Measurements from ENCODE around the gene CFAP69.

Gene CFAP69, protein sequence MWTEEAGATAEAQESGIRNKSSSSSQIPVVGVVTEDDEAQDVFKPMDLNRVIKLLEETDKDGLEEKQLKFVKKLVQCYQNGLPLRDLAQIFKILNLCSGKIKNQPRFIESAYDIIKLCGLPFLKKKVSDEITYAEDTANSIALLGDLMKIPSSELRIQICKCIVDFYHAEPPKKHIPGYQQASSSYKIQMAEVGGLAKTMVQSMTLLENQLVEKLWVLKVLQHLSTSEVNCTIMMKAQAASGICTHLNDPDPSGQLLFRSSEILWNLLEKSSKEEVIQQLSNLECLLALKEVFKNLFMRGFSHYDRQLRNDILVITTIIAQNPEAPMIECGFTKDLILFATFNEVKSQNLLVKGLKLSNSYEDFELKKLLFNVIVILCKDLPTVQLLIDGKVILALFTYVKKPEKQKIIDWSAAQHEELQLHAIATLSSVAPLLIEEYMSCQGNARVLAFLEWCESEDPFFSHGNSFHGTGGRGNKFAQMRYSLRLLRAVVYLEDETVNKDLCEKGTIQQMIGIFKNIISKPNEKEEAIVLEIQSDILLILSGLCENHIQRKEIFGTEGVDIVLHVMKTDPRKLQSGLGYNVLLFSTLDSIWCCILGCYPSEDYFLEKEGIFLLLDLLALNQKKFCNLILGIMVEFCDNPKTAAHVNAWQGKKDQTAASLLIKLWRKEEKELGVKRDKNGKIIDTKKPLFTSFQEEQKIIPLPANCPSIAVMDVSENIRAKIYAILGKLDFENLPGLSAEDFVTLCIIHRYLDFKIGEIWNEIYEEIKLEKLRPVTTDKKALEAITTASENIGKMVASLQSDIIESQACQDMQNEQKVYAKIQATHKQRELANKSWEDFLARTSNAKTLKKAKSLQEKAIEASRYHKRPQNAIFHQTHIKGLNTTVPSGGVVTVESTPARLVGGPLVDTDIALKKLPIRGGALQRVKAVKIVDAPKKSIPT

DNA sequence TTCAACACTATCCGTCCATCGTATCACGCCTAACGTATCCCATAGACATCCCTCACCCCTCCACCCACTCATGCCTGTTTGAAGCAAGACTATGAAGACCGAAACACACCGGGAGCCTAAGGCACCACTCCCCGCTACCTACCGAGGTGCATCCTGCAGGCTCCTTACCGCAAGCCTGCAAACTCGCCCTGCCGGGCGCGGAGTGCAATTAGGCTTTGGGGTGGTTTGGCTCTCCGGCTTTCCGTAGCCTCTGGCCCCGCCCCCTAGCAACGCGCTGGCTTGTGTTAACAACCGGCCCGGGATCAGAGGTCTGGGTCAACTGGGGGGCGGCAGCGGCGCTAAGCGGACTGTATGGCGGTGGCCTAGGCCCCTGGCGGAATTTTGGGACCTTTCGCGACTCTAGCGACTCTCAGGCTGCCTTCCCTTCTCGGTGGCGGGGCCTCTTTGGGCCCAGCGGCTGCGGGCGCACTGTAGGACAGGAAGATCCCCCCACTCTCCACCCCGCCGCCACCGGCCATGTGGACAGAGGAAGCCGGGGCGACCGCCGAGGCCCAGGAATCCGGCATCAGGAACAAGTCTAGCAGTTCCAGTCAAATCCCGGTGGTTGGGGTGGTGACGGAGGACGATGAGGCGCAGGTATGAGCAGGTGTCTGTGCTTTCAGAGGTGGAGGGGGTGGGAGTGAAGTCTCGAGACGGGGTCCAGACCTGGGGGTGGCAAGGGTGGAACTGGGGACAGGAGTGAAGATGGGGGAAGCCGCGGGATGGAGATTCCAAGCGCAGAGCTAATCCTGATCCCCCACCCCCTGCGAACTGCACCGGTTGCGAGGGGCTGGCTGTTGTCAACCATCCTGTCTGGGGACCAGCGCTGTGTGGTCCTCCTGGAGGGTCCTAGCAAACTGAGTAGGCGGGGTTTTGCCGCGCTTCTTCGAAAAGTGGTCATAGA, at the start of gene CFAP69:
Gene CFAP69, plus strand, starts transcription at position 266 of the 943 bp plus-strand sequence. Its CDS starts 251 bp downstream, at position 517.
- no peak for FAIRE-seq

DNA sequence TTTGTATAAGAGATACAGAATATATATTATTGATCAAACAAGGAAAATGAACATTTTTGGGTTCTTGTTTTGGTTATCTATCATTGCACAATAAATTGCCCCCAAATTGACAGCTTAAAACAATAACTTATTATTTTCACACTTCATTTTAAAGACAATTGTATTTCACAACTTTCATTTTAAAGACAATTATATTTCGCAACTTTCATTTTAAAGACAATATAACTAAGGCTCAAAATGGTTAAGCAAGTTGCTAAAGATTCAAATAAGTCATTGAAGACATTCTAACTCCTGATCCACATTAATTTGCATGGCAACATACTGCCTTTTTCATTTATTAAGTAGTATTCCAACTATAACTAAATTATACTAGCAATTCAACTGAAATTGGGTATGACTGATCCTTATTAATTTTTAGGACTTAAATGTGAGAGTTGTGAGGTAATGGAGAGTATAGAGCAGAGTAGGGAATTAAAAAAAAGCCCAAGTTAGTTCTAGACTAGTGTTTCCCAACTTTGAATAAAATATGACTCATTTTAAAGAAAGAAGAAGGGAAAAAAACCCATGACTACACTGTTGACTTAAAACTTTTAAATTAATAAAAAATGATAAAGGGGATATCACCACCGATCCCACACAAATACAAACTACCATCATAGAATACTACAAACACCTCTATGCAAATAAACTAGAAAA, 43.3 kb upstream of the CFAP69 start:
- FAIRE-seq: no peak

DNA sequence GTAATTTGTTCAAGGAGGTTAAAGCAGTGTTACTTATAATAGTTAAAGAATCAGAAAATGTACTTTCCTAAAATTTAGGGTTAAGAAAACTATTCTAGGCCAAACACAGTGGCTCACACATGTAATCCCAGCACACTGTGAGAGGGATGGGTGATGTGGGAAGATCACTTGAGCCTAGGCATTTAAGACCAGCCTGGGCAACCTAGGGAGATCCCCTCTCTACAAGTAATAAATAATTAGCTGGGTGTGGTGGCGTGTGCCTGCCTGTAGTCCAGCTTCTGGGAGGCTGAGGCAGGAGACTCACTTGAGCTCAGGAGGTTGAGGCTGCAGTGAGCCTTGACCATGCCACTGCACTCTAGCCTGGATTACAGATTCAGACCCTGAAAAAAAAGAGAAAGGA, 37.0 kb upstream of the CFAP69 start:
- FAIRE-seq: no peak

DNA sequence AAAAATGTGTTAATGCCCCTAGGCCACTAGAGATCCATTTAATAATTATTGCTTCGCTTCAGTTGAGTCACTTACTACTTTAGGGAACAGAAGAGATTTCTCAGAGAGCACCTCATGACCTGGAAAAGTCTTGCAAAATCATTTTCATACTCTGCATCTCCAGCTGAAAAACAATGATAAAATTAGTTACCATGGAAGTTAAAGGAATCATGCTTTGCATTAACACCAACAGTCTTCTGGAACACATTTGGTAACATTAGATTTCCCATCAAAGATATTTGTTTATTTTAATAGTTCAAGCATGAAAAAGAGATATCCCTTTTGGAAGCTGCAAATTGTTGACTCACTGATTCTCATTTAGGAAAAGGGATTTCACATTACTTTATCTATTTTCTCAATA, 35.2 kb upstream of the CFAP69 start:
- no peak for FAIRE-seq

DNA sequence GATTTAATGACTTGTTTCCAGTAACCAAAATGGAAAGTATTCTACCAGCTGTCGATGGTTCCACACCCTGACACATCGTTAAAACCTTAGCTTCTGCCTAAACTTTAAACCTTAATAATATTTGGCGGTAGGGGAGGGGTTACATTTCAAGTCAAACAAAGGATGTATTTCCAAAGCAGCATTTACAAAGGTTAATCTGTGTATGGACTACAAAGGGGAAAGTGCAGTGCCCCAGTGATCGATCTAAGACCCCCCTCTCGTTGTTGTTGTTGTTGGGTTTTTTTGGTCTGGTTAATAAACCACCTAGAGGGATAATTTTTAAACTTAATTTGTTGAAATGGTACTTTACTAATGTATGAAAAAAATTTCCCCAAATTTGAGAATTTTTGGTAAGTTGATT, 34.5 kb upstream of the CFAP69 start:
- FAIRE-seq: no peak

DNA sequence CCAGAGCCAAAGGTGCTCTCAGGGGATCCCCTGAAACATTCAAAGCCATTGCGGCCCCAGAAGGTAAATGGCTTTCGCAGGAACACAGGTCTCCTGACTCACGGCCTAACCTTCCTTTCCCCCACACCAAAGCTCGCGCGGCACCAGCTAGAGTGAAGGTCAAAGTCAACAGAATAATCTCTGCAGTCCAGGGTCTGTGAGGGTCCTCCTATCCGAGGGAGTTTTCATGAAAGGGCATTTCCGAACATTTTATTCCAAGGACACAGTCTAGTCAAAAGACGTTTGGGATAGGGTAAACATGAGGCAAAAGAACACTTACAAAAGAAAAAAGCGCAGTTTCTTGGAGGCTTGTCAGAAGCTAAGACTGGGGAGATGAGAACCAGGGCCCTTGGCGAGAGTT, 34.0 kb upstream of the CFAP69 start:
- no peak for FAIRE-seq

DNA sequence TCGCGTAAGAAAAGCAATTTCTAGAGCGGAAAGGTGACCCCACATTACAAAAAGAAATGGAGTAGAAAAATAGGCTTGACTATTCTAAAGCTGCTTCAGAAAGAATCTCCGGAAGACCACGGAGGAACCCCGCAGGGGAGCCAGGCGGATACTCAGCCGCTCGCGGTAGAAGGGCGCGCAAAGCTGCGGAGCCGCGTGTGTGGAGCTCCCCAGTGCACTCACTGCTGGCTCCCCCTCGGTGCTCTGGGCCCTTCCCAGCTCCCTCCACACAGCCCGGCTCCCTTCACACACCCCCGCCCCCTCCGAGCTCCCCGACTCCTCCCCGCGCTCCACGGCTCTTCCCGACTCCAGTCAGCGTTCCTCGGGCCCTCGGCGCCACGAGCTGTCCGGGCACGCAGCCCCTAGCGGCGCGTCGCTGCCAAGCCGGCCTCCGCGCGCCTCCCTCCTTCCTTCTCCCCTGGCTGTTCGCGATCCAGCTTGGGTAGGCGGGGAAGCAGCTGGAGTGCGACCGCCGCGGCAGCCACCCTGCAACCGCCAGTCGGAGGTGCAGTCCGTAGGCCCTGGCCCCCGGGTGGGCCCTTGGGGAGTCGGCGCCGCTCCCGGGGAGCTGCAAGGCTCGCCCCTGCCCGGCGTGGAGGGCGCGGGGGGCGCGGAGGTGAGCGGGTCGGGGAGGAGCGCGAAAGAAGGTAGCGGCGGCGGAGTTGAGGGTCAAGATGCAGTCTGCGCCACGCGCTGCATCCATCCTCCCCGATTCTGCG, 33.4 kb upstream of the CFAP69 start, which contains the start of gene STEAP2:
Gene STEAP2, plus strand, starts transcription at position 350 of the 758 bp plus-strand sequence. CDS start 13,343 bp downstream, outside the sequence.
- no peak for FAIRE-seq

DNA sequence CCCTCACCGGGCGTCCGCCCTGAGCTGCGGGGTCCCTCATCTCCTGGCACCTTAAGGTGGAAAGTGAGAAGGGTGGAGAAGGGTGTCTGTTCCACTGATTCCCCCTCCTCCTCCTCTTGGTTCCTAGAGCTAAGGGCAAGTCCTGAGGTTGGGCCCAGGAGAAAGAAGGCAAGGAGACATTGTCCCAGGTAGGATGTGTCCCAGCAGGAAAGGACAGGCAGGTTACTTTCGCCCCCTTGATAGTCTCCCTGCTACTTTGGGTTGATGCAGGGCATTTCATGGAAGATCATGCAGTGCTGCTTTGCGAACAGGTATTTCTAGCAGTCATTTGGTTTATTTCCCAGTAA, 32.9 kb upstream of the CFAP69 start:
- no peak for FAIRE-seq

DNA sequence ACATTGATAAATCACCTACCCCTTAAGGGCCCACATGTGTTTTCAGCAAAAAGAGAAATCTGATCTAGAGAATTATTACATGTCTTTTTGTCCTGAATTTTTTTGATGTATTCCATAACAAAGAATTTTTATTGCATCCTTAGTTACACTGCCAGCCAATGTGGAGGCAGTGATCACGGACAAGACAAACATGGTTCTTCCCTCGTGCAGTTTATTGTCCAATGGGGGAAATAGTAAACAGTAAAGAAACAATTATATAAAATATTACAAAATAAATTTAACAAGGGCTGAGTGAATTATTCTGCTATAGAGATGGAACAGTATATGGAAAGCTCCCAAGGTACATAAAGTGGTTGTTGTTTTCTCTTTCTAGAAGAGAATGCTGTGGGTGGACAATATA, 31.5 kb upstream of the CFAP69 start:
- no peak for FAIRE-seq

DNA sequence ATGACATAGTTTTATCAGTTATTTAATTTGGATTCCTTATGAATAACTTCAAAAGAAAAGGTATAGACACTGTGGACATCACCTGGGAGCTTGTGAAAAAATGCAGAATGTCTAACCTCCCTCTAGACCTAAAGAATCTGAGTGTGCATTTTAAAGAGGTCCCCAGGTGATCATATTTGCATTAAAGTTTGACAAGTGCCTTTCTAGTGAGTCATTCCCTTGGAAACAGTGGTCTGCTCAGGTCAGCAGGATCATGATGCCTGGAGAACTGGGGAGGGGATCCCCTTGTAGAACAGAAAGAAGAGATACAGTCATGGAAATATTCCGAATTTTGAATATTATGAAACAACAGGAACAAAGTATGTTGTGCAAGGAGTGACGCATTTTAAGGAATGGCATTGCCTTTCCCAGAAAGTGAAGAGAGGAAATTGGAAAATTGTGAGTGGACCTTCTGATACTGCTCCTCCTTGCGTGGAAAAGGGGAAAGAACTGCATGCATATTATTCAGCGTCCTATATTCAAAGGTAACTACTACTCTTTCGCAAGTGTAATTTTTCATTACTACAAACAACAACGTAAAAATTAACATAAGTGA, 28.8 kb upstream of the CFAP69 start:
- no peak for FAIRE-seq

DNA sequence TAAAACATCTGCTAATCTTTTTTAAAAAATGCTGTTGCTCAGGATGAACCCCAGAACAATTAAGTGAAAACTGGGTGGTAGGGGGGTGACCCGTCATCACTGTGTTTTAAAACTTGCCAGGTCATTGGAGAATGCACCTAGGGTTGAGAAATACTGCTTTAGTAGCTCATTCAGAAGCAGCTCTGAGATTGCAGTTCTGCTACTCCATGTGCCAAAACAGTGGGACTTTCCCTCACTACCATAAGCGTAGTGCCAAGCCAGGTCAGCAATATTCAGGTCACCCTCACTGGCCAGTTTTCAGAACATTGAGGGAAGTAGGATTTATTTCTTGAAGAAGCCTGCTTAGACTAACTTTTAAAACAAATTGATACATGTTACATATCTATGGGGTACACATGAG, 28.2 kb upstream of the CFAP69 start:
- FAIRE-seq: no peak

DNA sequence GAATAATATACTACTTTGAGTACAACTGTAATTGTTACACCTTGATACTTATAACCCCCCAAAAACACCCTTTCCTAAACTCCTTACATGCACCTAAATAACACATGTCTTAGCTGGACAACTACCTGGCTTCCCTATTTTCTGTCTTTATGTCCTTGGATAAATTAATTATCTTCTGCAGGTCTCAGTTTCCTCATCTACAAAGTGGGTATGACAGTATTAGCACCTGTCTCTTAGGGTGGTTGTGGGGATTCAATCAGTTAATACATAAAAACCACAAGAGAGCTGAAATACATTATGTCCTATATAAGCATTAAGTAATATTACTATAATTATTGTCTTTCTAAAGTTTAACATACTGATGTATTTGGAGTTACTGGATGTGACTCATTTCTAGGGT, 22.6 kb upstream of the CFAP69 start:
- no peak for FAIRE-seq

DNA sequence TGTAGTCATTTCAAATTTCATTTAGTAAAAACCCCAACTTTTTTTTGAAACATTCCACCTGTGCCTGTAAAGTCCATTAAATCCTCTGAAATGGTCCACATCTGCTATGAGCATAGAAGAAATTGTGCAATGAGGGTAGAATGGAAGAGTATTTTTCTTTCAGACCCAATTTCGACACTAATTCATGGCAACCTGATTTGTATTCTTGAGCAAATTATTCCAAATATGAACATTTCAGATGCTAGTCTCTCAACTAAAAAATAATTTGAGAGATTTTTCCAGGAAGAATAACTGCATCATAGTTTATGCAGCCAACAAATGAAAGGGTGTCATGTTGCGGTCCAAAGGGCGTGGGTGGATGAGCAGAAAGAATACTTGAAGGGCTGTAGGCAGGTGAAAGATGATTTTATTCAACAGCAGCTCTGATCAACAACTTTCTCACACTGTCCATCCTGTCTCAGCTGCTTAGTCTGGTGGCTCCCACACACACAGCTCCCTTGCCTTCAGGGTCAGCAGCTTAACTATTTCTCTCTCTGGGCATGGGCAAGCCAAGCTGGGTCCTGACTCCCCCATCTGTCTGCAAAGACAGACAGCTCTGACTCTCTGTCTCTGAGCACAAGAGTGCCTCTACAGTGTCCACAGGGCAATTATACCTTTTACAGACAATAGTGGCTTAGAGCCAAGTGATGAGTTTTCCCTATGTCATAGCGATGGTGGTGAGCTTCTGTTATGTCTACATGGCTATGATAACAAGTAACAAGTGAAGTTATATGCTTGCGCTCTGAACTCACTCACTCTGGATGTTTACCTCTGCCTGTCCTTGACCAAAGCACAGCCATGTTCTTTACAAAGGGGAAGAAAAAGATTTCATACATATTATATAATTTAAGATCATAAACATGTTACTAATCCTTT, 21.9 kb upstream of the CFAP69 start:
- FAIRE-seq: no peak

DNA sequence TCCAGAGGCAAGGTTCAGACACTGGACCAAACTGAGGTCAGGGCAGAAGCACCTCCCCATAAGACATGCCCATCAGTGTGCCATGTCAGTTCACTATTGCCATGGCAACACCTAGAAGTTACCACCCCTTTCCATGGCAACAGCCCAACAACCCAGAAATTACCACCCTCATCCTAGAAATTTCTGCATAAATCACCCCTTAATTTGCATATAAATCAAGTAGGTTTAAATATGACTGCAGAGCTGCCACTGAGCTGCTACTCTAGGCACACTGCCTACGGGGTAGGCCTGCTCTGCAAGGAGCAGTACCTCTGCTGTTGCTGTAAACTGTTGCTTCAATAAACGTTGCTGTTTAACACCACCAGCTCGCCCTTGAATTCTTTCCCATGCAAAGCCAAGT, 20.8 kb upstream of the CFAP69 start:
- FAIRE-seq: no peak

DNA sequence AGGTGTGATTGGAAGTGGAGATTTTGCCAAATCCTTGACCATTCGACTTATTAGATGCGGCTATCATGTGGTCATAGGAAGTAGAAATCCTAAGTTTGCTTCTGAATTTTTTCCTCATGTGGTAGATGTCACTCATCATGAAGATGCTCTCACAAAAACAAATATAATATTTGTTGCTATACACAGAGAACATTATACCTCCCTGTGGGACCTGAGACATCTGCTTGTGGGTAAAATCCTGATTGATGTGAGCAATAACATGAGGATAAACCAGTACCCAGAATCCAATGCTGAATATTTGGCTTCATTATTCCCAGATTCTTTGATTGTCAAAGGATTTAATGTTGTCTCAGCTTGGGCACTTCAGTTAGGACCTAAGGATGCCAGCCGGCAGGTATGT, 19.8 kb upstream of the CFAP69 start:
- FAIRE-seq: no peak

DNA sequence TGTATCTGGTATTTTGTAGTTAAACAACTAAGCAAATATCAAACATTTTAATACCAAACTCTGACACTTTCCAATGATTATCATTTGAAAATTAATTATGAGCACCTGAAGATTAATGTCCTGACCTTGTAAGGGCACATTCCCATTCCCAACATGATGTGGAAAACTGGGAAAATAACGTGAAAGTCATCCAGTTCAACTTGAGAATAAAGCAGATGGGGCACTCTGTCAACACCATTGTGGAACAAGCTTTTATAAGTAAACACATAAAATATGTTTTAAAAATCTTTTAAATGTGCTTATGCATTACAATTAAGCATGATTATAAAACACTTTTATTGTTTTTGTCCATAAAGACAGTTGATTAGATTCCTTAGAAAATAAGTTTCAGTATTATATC, 19.4 kb upstream of the CFAP69 start:
- no peak for FAIRE-seq

DNA sequence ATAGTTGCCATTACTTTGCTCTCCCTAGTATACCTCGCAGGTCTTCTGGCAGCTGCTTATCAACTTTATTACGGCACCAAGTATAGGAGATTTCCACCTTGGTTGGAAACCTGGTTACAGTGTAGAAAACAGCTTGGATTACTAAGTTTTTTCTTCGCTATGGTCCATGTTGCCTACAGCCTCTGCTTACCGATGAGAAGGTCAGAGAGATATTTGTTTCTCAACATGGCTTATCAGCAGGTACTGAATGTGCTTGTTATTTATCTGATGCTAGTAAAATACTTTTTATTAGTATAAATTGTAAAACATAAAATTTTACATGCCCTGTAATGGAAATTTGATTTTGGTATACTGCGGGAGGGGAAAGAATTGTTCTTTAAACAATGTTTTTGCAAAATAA, 17.7 kb upstream of the CFAP69 start:
- no peak for FAIRE-seq

DNA sequence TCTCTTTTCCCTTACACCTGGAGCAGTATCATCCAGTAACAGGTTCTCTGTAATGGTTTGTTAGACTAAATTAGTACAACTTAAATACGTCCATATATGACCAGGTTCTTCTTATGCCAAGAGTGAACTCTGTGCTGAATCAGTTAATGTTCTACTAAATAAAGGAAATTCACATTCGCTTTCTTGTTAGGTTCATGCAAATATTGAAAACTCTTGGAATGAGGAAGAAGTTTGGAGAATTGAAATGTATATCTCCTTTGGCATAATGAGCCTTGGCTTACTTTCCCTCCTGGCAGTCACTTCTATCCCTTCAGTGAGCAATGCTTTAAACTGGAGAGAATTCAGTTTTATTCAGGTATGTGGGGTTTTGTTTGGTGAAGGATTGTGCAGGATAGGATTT, 15.3 kb upstream of the CFAP69 start:
- FAIRE-seq: no peak

DNA sequence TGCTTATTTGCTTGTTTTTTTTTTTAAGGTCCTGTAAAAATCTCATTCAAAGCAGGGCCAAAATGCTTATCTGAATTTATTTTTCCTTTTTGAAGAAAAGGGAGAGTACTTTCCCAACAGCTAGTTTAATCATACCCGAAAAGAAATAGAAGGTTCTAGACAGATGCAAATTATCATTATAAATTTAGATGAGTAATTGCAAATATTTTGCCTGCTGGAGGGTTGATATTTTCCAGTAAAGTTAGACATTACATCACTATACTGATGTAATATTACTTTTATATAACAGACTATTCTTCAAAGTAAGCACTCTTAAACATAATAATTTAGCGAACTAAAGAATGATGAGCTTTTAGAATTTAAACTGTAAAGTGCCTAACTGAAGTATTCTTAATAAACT, 14.1 kb upstream of the CFAP69 start:
- no peak for FAIRE-seq

DNA sequence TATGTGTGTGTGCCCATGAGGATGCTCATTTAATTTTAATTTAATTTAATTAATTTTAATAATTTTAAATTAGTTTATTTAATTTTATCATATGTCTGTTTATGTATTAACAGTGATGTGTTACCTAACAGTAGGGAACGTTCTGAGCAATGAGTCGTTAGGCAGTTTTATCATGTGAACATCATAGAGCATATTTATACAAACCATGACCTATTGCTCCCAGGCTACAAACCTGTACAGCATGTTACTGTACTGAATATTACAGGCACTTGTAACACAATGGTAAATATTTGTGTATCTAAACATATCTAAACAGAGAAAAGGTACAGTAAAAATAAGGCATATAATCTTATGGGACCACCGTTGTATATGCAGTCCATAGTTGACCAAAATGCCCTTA, 13.7 kb upstream of the CFAP69 start:
- no peak for FAIRE-seq
